SK-N-MC (cell line): ENCODE results near the gene SNX9.

Source experiments
- EZH2 ChIP-seq: fragments of 200-600 bp; sonication (generic); IDR thresholded peaks from one replicate; pipeline ENCODE4 v1.6.1; 2017; ENCODE audit warnings: antibody characterized with exemption
- FOXP2 ChIP-seq: optimal IDR thresholded peaks from 2 replicates; pipeline ENCODE3; 2011; ENCODE audit warnings: mild to moderate bottlenecking, moderate library complexity; ENCODE audit not compliant: insufficient read depth; ENCODE audit errors: extremely low read length, control extremely low read depth
- POLR2AphosphoS5 ChIP-seq: IDR thresholded peaks from 2 replicates; pipeline ENCODE4 v1.6.1; 2012; ENCODE audit warnings: mild to moderate bottlenecking, low read depth, low read length, borderline replicate concordance

- TF ChIP-seq EZH2, result no peak
- no peak for TF ChIP-seq POLR2AphosphoS5
- TF ChIP-seq FOXP2, result no peak
Measured at GRCh38 chr6:157788180-157788579, 34.9 kb upstream of the SNX9 start.
